Activated naive CD8-positive, alpha-beta T cell treated with anti-CD3 and anti-CD28 coated beads, Interleukin-2, amount 50 U/mL, for 24 hours (primary cell): Measurements from ENCODE around the gene B3GAT3.

ENCODE experiments used
- ATAC-seq: fragments of 150-1000 bp; cut with Tn5 transposase; one replicate; pipeline ENCODE4 v1.10.0; 2021
- DNase-seq: peaks from one replicate; pipeline ENCODE4 v3.0.0; 2021
- H3K27ac Mint-ChIP-seq: one replicate; pipeline ENCODE4 v1.8.0; 2021; ENCODE audit warnings: mild to moderate bottlenecking, mixed read lengths
- H3K27me3 Mint-ChIP-seq: one replicate; pipeline ENCODE4 v1.8.0; 2021; ENCODE audit warnings: mixed read lengths
- H3K36me3 Mint-ChIP-seq: one replicate; pipeline ENCODE4 v1.8.0; 2021; ENCODE audit warnings: low read depth, mixed read lengths
- H3K4me1 Mint-ChIP-seq: one replicate; pipeline ENCODE4 v1.8.0; 2021; ENCODE audit warnings: mixed read lengths
- H3K4me3 Mint-ChIP-seq: one replicate; pipeline ENCODE4 v1.8.0; 2021; ENCODE audit warnings: mild to moderate bottlenecking, moderate library complexity, mixed read lengths
- H3K9me3 Mint-ChIP-seq: one replicate; pipeline ENCODE4 v1.8.0; 2021; ENCODE audit warnings: mixed read lengths

The B3GAT3 gene

DNA sequence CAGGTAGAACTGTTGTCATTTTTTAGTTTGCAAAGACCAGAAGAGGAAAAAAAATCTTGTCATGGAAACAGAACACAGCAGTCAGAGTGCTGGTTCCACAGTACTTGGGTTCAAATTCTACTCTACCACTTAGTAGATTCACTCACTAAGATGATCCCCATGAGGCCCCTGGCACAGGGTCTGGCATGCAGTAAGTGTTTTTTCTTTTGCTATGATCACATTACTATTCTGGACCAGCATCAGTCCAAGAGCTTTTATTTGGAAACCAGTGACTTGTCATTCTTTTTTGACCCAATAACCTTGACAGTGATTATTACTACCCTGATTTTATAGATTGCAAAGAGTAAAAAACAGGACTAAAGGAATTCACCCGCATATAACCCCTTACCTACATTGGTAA lies 52.2 kb downstream of the B3GAT3 start:
- no peak for ATAC-seq
- H3K9me3 Mint-ChIP-seq, result no peaks in the 10 kb centered on the region
- no peaks in the 10 kb centered on the region for H3K27me3 Mint-ChIP-seq
- DNase-seq, result no peak
- H3K4me1 Mint-ChIP-seq, result peaks cover 78% of the 10 kb centered on the region
- peak overlapping the region; percentile 98 for H3K27ac Mint-ChIP-seq
- H3K36me3 Mint-ChIP-seq, result peaks cover 87% of the 10 kb centered on the region
- peak overlapping the region; percentile 99 for H3K4me3 Mint-ChIP-seq

- H3K36me3 Mint-ChIP-seq, result peaks cover 80% of the 10 kb centered on the region
- peaks cover 71% of the 10 kb centered on the region for H3K4me1 Mint-ChIP-seq
- DNase-seq (no peak), ATAC-seq (no peak)
- H3K27ac Mint-ChIP-seq, result peak overlapping the region; percentile 66
- H3K27me3 Mint-ChIP-seq, result no peaks in the 10 kb centered on the region
- peak overlapping the region; percentile 41 for H3K4me3 Mint-ChIP-seq
- H3K9me3 Mint-ChIP-seq, result no peaks in the 10 kb centered on the region
Measured at GRCh38 chr11:62567018-62567633, 54.7 kb downstream of the B3GAT3 start.

DNA sequence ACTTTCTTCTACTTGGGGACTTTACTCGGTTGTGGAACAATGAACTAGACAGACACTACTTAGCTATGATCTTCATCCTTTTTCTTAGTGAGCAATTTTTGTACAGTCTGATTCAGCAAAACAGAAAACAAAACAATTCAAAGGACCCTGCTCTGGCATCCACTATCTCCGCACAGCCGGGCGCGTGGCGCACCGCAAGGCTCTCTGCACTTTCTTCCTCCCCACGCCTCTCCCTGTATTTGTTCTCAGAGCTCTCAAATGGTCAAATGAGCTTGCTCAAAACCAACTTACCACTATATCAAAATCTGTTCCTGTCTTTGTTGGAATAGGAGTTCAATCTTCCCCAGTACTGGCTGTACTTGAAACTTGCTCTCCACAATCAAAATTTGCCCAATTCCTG lies 55.5 kb downstream of the B3GAT3 start:
- H3K4me1 Mint-ChIP-seq, result peaks cover 69% of the 10 kb centered on the region
- H3K9me3 Mint-ChIP-seq, result no peaks in the 10 kb centered on the region
- peaks cover 77% of the 10 kb centered on the region for H3K36me3 Mint-ChIP-seq
- no peaks in the 10 kb centered on the region for H3K27me3 Mint-ChIP-seq
- H3K27ac Mint-ChIP-seq, result peak overlapping the region; percentile 33
- DNase-seq, result no peak
- H3K4me3 Mint-ChIP-seq, result no peak overlapping the region
- ATAC-seq, result no peak
